COLO829 (cell line): ENCODE measurements around the gene STRN.
A peak's percentile ranks its signal among the peaks of the same experiment; 100 is the strongest.
"Not testable (repeated sequence)": the region's sequence is repeated elsewhere in the genome, so short reads cannot be mapped to it uniquely, and the experiment has no call there.

ENCODE experiments used
- DNase-seq: peaks from one replicate; pipeline ENCODE4 v3.0.0; 2012; ENCODE audit warnings: low spot score

The STRN gene, protein sequence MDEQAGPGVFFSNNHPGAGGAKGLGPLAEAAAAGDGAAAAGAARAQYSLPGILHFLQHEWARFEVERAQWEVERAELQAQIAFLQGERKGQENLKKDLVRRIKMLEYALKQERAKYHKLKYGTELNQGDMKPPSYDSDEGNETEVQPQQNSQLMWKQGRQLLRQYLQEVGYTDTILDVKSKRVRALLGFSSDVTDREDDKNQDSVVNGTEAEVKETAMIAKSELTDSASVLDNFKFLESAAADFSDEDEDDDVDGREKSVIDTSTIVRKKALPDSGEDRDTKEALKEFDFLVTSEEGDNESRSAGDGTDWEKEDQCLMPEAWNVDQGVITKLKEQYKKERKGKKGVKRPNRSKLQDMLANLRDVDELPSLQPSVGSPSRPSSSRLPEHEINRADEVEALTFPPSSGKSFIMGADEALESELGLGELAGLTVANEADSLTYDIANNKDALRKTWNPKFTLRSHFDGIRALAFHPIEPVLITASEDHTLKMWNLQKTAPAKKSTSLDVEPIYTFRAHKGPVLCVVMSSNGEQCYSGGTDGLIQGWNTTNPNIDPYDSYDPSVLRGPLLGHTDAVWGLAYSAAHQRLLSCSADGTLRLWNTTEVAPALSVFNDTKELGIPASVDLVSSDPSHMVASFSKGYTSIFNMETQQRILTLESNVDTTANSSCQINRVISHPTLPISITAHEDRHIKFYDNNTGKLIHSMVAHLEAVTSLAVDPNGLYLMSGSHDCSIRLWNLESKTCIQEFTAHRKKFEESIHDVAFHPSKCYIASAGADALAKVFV

DNA sequence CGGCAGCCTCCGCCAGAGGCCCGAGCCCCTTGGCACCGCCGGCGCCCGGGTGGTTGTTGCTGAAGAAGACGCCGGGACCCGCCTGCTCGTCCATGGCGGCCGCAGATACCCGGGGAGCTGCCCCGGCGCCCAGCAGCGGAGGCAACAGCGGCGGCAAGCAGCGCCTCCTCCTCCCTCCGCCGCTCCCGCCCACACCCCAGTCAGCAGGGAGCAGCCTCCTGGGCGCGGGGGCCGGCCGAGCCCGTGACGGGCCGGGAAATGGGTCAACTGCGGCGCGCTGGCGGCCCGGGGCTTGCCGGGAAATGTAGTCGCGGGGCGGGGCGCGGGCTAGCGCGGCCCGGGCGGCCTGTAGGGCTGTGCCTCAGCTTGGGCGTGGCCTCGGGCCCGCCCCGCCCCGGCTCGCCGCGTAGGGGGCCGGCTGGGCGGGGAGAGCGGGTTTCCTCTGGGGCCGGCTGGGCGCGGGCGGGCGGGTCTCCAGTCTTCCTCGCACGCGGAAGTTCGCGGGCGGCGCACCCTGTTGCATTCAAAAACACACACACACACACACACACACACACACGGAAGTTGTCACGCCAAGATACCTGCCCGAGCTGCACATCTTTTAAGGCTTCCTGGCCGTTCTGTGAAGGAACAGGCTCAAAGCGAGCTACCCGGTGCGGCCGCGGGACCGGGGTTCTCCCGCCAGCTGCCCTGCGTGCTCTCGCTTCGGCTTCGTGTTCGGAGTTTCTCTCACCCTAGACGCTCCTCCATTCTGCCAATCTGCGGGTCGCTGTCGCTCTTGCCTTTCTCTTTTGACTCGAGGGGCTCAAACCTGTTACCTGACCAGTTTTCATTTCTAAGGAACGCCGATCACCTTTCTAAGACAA is at the start of gene STRN:
TSS of gene STRN (minus strand) at position 167 of the 866 bp plus-strand sequence. CDS start at position 94, 73 bp downstream.
- DNase-seq: peak; percentile 92

GRCh38 chr2:37013315-37013641 is 46.9 kb upstream of the STRN start:
- DNase-seq: no peak

DNA sequence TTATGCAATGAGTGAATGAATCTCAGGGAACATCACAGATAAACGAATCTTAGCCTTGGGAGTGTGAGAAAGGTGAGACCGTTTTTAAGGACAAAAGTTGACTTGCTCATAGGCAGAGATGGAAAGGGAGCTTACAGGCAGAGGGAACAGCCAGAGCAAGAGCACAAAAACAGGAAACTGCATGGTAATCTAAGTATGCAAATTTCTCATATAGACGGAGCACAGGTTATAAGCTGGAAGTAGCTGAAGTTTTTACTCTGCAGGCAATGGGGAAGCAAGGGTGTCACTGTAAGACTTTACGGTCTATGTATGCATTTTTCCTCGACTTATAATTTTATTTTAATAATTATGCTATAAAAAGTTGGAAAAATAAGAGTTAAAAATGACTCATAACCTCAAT is 44.8 kb upstream of the STRN start:
- DNase-seq: no peak

DNA sequence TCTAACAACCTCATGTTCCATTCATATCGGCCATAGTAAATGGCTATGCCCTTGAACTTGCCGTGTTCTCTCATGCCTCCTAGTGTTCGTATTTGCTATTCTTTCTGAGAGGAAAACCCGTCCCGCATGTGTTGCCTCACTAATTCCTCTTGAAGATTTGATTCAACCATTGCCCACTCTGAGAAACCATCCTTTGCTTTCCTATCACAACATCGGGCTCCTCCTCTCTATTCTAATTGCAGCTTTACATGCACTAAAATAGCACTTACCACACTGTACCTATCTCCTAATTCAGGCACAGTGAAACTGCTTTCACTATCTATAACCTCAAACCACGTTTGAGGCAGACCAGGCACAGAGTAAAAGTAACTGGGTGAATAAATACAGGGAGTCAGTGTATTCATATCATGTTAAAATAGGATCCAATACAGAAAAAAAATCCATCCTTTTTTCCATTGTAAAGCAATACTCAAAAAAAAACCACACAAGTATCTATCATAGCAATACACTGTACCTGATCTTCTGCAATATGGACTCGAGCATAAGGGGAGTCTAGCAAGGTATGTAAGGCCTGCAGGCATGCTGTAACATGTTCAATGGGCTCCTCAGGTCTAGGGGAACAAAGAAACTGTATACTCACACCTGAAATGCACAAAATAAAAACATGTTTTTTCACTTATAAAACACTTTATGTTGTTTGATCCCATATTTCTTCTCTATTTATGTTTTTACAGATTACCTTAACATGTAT is 39.0 kb upstream of the STRN start:
- DNase-seq: no peak

DNA sequence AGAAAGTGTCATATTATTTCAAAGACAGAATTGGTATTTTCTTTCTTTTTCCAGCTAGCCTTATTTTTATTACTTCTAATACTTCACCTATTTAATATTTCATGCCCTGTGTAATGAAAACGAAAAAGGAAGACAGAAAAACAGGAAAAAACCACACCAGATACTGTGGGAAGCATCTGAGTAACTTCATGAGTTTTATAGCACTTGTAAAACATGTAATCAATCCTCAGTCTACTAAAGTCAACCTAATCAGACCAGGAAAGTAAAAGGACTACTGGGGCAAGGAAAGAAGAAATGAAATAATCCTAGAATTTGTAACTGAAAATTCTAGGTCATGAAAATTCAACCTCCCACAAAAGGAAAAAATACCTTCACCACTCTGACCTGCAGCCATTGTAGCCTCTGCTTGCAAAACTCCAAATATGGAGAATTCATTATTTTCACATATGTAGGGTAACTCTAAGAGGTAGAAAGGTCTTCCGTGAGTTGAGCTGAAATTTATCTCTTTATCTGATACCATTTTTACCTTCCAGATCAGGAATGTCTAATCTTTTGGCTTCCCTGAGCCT is 34.7 kb upstream of the STRN start:
- DNase-seq: no peak

GRCh38 chr2:37000318-37000717 is 34.0 kb upstream of the STRN start:
- no peak for DNase-seq

DNA sequence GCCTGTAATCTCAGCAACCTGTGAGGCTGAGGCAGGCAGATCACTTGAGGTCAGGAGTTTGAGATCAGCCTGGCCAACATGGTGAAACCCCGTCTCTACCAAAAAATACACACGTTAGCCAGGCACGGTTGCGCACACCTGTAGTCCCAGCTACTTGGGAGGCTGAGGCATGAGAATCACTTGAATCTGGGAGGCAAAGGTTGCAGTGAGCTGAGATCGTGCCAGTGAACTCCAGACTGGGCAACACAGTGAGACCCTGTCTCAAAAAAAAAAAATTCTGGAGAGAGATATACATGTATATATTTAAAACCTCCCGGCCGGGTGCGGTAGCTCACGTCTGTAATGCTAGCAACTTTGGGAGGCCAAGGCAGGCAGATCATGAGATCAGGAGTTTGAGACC is 33.1 kb upstream of the STRN start:
- DNase-seq: not testable (repeated sequence)

GRCh38 chr2:36993841-36994620 is 27.7 kb upstream of the STRN start:
- DNase-seq: no peak

- no peak for DNase-seq
These were observed 21.7 kb upstream of the STRN start for GRCh38 chr2:36988008-36988407.

DNA sequence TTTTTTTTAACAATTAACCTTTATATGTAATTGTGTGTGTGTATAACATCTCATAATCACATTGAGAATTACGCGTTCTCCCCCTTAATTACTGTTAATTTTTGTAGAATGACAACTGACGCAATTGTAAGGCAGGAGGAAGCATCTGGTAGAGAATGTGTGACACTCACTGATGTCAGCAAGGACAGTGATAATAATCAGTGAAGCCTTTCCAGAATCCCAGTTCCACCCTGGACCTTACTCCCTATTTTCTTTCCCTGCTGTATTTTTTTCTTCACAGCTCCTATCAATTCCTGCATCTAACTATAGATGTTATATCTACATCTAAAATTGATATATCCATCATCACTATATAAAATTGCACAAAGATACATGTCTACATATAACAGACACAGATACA is 16.1 kb upstream of the STRN start:
- no peak for DNase-seq

GRCh38 chr2:36981911-36982310 is 15.6 kb upstream of the STRN start:
- DNase-seq: no peak

- DNase-seq: not testable (repeated sequence)
These were observed 12.7 kb upstream of the STRN start for GRCh38 chr2:36979007-36979406.

GRCh38 chr2:36976065-36976464 is 9.7 kb upstream of the STRN start:
- DNase-seq: no peak

- DNase-seq: no peak
These were observed 9.0 kb upstream of the STRN start for GRCh38 chr2:36975306-36975705.

DNA sequence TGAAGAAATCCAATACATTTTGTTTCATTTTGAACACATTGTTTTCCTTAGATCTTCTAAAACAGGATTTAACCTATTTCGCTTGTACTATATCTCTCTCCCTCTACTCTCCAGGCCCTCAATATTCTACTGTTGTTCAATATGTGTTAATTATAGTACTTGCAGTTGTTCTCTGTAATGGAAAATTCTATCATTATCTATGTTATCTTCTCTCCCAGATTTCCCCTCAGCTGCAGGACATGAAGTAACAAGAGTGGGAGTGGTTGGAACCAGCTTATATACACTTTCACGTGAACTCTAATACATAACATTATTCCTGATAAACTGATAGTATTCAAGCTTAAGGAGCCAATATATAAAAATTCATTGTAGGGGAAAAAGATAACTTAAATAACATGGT is 7.0 kb upstream of the STRN start:
- DNase-seq: no peak

- DNase-seq: no peak
These were observed 5.7 kb upstream of the STRN start for GRCh38 chr2:36971990-36972389.

DNA sequence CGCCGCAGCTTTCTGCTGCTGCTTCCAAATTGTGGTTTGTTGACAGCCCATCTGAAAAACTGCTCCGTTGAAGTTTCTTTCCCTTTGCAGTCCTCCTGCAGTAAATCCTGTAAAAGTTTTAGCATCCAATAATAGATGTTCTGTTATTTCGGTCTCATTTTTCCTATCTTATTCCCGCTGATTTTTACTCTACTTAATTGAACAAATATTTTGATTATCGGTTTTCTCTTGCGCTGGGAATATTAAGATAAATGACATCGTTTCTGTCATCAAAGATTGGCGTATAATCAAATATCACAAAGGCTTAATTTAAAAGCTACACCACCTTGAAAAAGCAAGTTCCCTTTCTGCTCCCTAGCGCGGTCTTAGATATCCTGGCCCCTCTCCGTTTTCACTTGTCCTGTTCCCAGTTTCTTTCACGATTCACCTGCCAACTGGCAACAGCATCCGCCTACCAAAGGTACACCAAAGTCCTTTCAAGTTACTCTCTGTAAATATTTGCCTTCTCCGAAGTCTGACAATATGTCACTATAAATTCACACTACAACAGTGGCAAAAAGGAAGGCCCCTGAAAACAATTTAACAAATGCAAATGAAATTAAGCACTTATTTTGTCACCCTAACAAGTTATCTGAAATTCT is 1.0 kb upstream of the STRN start:
- DNase-seq: no peak

DNA sequence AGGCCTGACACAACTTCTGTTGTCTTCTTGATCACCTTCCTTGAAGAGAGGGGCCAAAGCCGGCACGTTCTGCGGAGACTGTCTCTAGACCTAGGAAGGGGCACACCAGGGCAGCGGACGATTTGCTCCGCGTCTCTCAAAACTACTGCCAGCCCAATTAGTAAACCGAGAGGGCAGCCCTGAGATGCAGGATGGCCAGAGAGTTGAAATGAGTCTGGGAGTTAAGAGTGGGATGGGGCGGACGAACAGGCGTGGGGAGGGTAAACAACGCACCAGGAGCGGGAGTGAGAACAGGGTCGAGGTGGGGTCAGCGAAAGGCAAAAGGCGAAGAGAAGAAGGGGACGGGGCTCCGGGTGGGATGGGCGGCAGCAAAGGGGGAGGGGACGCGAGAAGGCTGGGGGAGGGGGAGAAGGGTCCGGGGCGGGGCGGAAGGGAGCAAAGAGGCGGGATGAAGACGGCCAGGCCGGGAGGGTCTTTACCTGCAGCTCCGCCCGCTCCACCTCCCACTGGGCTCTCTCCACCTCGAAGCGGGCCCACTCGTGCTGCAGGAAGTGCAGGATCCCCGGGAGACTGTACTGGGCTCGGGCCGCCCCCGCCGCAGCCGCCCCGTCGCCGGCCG is 476 bp downstream of the STRN start:
- DNase-seq: peak; percentile 28

DNA sequence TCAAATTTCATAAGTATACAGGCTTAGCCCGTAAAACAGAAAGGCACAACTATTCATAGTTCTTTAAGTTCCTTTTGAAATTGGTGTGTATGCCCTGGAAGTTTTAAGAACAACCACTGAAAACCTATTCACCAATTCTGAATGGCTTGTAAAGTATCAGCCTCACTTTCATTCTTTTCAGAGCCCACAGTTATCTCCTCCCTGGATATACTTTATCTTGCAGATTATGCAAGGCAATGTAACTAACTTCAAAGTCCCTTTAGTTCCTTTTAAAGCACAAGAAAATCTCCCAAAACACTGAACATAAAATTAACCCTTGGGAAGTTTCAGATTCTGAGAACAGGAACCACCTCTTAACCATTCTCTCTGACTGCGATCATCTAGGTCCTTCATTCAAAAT is 1.1 kb downstream of the STRN start:
- no peak for DNase-seq
